Measurements from ENCODE around the gene LDHB.
"Not testable (repeated sequence)": the region's sequence is repeated elsewhere in the genome, so short reads cannot be mapped to it uniquely, and the experiment has no call there.

LDHB gene

DNA sequence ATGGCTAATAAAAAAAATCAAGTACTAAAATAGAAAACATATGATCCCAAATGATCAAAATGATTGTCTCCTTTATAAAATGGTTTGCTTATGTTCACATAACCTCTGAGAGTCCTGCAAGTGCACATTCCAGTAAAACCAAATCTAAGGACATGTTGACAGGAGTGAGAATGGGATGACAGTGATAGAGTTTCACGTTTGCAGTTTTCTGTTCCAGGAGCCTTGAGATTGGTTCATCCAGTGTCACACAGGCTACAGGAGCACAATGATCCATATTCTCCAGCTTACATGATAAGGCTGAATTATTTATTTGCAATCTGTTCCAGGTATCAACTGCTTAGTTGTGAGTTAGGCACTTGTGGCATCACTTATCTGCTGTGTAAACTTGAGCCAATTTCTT is 51.5 kb downstream of the LDHB start:
- DNase-seq = no peak

DNA sequence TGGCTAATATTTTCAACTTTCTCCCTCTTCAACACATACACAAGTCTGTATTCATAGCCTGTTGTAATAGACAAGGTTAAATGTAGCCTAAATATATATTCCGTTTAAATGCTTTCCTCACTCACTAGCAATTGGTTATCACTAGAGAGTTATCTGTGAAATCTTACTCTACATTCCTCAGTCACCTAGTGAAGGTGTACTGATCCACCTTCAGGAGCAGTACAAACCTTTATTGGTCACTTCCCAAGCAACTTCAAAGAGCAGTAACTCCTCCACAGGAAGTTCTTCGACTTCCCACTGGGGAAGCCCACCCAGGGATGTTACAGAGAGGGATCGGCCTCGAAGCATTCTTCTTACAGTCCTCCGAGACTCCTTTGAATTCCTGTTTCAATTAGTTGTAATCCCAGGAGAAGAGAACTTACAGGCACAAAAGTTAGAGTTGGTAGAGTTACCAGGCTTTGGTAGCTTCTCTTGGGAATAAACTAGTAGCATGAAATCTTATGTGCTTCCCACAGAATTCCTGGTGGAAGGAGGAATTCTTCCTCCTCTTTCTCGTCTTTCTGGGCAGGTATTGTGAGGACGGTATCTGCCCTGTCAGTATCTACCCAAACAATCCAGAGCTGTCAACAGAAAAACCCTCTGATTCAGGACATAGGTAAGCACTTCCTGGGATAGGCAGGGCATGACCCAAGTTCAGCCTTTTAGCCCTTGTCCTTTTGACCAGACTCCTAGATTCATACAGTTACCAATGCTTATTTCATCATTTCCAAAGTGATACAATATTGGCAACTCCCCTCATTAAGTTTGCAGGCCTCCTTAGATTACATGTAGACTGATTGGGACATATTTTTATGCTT is 53.2 kb downstream of the LDHB start, which contains the start of gene GYS2:
Gene GYS2 (minus strand): TSS at position 603 of the 857 bp plus-strand sequence. CDS start 255 bp downstream, at position 348.
- DNase-seq = no peak

DNA sequence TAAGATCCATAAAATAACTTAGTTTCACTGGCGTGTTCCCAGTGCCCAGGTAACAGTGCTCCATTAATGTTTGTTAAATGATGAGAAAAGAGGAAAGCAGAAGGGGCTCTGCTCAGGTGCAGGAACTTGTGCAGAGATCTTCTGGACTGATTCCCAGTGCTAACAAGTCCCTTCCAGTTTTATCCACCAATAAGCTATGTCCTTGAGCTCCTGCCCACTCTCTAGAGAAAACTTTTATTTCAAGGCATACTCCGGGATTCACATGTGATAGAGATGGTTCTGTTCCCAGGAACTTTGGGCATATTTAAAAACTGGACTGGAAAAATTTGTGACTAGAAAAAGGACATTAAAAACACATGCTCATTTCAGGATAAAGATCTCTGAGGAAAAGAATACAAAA is 54.9 kb downstream of the LDHB start:
- DNase-seq = no peak

DNA sequence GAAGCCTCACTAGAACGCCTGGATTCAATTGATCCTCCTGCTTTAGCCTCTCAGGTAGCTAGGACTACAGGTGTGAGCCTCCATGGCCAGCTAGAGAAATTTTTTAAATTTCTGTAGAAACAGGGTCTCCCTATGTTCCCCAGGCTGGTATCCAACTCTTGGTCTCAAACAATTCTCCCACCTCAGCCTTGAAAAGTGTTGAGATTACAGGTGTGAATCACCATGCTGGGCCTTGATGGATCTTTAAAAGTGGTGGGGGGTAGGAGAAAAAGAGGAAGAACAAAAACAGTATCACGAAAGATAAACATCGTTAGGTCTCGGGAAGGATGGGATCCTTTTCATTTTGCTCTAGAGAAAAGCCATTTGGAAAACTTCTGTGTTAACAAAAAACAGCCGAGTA is 57.4 kb downstream of the LDHB start:
- DNase-seq = no peak

DNA sequence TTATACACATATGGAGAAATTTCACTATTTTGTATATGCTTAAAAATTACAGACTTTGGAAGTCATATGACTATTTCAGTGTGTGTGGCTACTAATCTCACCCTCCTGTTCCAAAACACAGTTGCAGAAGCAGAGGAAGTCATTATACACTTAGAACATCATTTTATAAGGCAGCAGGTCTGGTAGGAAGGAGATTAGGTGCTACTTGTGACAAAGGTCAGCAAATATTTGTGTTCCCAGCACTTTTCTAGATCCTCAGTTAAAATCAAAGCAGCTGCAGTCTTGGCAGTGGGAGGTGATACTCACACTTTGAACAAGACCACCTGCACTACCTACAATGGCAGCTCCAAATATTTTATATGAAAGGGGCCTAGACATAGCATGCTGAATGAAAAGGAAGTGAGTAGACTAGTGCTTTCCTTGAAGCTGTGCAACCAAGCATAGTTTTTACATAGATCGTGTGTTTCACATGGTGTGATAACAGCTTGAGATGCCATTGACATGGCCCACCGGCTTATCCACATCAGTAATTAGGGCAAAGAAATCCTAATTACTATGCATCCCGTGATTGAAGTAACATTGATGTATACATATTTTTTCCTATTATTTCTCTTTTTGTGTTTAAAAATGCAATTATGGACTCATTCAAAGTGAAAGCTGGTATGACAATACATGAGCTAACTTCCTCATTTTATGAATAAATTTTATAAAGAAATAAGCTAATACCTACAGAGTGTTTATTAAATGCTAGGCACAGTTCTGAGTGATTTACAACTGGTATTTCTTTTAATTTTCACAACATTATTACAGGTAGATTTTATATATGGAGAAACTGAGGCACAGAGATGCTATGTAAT is 58.3 kb downstream of the LDHB start:
- DNase-seq = no peak

DNA sequence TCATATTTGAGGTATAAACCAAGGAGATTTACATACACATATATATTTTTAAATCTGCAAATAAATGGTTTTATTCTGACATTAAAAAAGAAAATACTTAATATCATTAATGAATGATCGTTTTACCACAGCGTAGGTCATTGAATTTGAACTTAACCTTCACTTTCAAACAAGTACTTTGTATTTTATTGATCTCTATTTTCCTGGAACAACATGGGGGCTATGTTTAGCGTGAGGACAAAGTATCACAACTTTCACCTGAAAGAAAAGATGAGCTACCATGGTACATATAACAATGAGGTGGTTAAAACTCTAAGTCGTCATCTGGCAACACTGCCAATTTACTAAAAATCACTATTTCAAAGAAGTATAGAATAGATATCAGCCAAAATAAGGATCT is 59.0 kb downstream of the LDHB start:
- no peak for DNase-seq

DNA sequence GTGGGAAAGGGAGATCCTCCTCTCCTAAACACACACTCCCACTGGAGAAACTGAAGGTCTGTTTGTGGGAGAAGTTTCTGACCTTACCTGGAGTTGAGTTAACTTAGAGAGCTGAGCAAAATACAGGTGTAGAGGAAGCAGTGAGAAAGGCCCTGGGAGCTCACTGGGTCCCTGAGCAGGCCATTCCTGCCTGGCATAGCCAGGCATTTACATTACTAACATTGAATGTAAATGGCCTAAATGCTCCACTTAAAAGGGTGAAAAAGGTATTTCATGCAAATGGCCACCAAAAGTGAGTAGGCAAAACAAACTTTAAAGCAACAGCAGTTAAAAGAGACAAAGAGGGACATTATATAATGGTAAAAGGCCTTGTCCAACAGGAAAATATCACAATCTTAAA is 62.3 kb downstream of the LDHB start:
- not testable (repeated sequence) for DNase-seq

DNA sequence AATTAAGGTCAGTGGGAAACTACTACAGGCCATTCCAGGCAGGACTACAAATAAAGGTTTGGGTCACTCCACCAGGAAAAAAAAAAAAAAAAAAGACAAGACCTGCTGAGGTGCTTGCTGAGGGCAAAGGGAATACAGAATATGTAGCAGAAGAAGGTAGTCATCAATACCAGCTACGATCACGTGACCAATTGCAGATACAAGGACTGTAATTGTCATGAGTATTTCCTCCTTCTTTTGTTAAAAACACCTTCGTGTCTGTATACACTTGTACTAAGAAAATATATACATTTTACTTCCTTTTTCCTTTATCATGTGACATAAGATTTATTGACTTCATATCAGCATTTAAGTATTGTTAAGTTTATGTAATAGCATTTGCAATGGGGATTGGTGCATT is 72.2 kb downstream of the LDHB start:
- DNase-seq = no peak

Data from right hindlimb (tissue), 1 donor.